HS-5 (cell line): ENCODE data around the gene ZBTB48.
"Not testable (repeated sequence)": the region's sequence is repeated elsewhere in the genome, so short reads cannot be mapped to it uniquely, and the experiment has no call there.

Experiments used
- DNase-seq: peaks from one replicate; pipeline ENCODE4 v3.0.0-alpha.2; 2012; ENCODE audit warnings: low read depth

The ZBTB48 gene

DNA sequence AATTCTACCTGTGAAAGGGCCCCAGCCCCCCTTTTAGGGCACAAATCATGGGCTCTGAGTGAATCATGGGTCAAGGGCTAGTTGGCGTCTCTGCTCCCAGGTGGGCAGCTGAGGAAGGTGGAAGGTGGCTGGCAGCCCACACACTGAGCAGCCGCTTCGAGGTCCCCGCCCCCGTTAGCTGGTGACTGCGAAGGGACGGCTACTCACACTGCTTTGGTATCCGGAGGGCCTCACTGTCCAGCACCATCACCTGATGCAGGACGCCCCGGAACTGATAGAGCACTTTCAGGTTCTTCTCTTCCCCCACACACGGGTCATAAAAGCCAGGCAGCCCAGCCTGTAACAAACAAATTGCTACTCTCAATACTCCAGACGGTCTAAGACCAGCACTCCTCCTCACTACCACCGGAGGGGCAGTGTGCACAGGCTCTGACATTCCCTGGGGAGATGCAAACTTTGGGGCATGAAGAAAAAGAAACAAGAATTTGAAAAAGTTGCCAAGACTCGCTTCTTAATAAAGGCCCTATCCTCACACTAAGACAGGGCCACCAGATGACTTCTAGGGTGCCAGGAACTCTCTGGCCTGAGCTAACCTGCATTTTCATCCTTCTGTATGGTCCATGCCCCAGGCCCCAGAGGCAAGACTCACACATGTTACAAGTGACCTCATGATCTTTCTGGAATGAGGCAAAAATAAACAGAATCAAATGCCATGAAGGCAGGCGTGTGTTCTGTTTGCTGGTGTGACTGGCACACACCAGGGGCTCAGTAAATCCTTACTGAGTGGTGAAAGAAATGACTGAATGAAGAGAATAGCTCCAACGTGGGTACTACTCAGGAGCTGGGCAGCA, 56.3 kb downstream of the ZBTB48 start:
- no peak for DNase-seq

GRCh38 chr1:6636778-6637177, 57.0 kb downstream of the ZBTB48 start:
- not testable (repeated sequence) for DNase-seq

DNA sequence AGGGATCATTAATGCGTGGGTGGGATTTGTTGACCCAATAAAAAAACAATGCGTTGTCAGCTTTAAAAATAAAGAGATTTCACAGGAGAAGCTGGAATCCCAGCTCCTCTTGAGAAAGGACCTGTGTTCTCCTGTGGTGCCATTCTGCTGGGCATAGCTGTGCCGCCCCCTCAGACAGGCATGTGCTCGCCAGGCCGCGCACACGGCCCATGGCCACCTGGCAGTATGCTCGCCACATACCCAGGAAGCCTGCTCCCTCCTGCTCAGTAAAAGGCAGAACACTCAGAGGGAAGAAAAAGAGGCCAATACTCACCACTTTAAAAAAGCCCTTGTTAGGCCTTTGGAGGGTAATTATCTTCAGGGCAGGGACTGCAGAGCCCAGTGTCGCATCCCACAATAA, 58.0 kb downstream of the ZBTB48 start:
- DNase-seq: no peak

GRCh38 chr1:6638226-6638625, 58.4 kb downstream of the ZBTB48 start:
- no peak for DNase-seq
